Skin epidermis (tissue), 12 donors: Measurements from ENCODE around the gene SLC44A5.
"Not testable (repeated sequence)": the region's sequence is repeated elsewhere in the genome, so short reads cannot be mapped to it uniquely, and the experiment has no call there.

Experiments used
- H3K27ac ChIP-seq, 21 experiments: fragments of 200-600 bp; sonication (generic) in 11 of 21; one replicate each; pipeline ENCODE4 v1.5.0; 2020; ENCODE audit warnings: mild to moderate bottlenecking in 3 of 21, inconsistent platforms in 2 of 21, moderate library complexity in 2 of 21
- H3K4me3 ChIP-seq, 7 experiments: fragments of 200-600 bp; sonication (generic) in 2 of 7; one replicate each; pipeline ENCODE4 v1.5.0; 2020; ENCODE audit warnings: inconsistent platforms in 2 of 7, mild to moderate bottlenecking in 2 of 7, moderate library complexity in 1 of 7

SLC44A5 gene

GRCh38 chr1:75611014-75611413, at the start of gene SLC44A5:
TSS of gene SLC44A5 (minus strand) at chr1:75611114. CDS start at chr1:75541447, 69,667 bp downstream.
- H3K27ac ChIP-seq = no peak within 1 kb of the TSS
- no peak within 1 kb of the TSS for H3K4me3 ChIP-seq

GRCh38 chr1:75655931-75656330, 45.0 kb upstream of the SLC44A5 start:
- Histone ChIP-seq H3K27ac (no peak overlapping the region), H3K4me3 (no peak overlapping the region)

GRCh38 chr1:75647183-75647582, 36.3 kb upstream of the SLC44A5 start:
- not testable (repeated sequence) for H3K27ac ChIP-seq, H3K4me3 ChIP-seq

GRCh38 chr1:75645153-75645552, 34.2 kb upstream of the SLC44A5 start:
- H3K27ac ChIP-seq, H3K4me3 ChIP-seq: not testable (repeated sequence)

GRCh38 chr1:75643460-75643859, 32.5 kb upstream of the SLC44A5 start:
- Histone ChIP-seq H3K27ac (no peak overlapping the region), H3K4me3 (no peak overlapping the region)

GRCh38 chr1:75641325-75641724, 30.4 kb upstream of the SLC44A5 start:
- Histone ChIP-seq H3K4me3 (no peak overlapping the region), H3K27ac (no peak overlapping the region)

GRCh38 chr1:75640137-75640536, 29.2 kb upstream of the SLC44A5 start:
- Histone ChIP-seq H3K4me3 (no peak overlapping the region), H3K27ac (no peak overlapping the region)

- Histone ChIP-seq H3K27ac (no peak overlapping the region), H3K4me3 (no peak overlapping the region)
Observed at GRCh38 chr1:75632350-75632949, 21.5 kb upstream of the SLC44A5 start.

- Histone ChIP-seq H3K4me3 (no peak overlapping the region), H3K27ac (no peak overlapping the region)
Observed at GRCh38 chr1:75630998-75631397, 20.1 kb upstream of the SLC44A5 start.

- Histone ChIP-seq H3K4me3 (no peak overlapping the region), H3K27ac (no peak overlapping the region)
Observed at GRCh38 chr1:75630004-75630594, 19.2 kb upstream of the SLC44A5 start.

GRCh38 chr1:75625795-75626194, 14.9 kb upstream of the SLC44A5 start:
- no peak overlapping the region for H3K27ac ChIP-seq
- no peak overlapping the region for H3K4me3 ChIP-seq

GRCh38 chr1:75618382-75618781, 7.5 kb upstream of the SLC44A5 start:
- Histone ChIP-seq H3K4me3 (no peak overlapping the region), H3K27ac (no peak overlapping the region)

GRCh38 chr1:75616436-75617433, 5.8 kb upstream of the SLC44A5 start:
- no peak overlapping the region for H3K27ac ChIP-seq
- H3K4me3 ChIP-seq = peak overlapping the region in 4 of 7 experiments; percentile 4 to 41 (median 34)

- H3K27ac ChIP-seq = no peak overlapping the region
Observed at GRCh38 chr1:75615613-75616435, 4.9 kb upstream of the SLC44A5 start.

GRCh38 chr1:75614399-75614756, 3.5 kb upstream of the SLC44A5 start:
- no peak overlapping the region for H3K4me3 ChIP-seq
- H3K27ac ChIP-seq = no peak overlapping the region

More at GRCh38 chr1:75615613-75616435, 4.9 kb upstream of the SLC44A5 start:
- H3K4me3 ChIP-seq = peak overlapping the region in 6 of 7 experiments; percentile 4 to 41 (median 22)

GRCh38 chr1:75613916-75614315, 3.0 kb upstream of the SLC44A5 start:
- no peak overlapping the region for H3K4me3 ChIP-seq
- H3K27ac ChIP-seq = no peak overlapping the region

GRCh38 chr1:75612976-75613375, 2.1 kb upstream of the SLC44A5 start:
- no peak overlapping the region for H3K4me3 ChIP-seq
- no peak overlapping the region for H3K27ac ChIP-seq

- no peak overlapping the region for H3K27ac ChIP-seq
- H3K4me3 ChIP-seq = no peak overlapping the region
Observed at GRCh38 chr1:75602486-75602885, 8.4 kb downstream of the SLC44A5 start.

GRCh38 chr1:75600781-75601180, 10.1 kb downstream of the SLC44A5 start:
- Histone ChIP-seq H3K27ac (no peak overlapping the region), H3K4me3 (no peak overlapping the region)

GRCh38 chr1:75594327-75594726, 16.6 kb downstream of the SLC44A5 start:
- Histone ChIP-seq H3K27ac (no peak overlapping the region), H3K4me3 (no peak overlapping the region)
